ENCODE results near the gene FAM219A. TPM values are rescaled to one million over a fixed set of nuclear protein-coding genes. Genes with fewer than 3 reads are reported as not detected.

The FAM219A gene, protein sequence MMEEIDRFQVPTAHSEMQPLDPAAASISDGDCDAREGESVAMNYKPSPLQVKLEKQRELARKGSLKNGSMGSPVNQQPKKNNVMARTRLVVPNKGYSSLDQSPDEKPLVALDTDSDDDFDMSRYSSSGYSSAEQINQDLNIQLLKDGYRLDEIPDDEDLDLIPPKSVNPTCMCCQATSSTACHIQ
- 4.4 and 10.0 TPM in 2 replicates for total RNA-seq

DNA sequence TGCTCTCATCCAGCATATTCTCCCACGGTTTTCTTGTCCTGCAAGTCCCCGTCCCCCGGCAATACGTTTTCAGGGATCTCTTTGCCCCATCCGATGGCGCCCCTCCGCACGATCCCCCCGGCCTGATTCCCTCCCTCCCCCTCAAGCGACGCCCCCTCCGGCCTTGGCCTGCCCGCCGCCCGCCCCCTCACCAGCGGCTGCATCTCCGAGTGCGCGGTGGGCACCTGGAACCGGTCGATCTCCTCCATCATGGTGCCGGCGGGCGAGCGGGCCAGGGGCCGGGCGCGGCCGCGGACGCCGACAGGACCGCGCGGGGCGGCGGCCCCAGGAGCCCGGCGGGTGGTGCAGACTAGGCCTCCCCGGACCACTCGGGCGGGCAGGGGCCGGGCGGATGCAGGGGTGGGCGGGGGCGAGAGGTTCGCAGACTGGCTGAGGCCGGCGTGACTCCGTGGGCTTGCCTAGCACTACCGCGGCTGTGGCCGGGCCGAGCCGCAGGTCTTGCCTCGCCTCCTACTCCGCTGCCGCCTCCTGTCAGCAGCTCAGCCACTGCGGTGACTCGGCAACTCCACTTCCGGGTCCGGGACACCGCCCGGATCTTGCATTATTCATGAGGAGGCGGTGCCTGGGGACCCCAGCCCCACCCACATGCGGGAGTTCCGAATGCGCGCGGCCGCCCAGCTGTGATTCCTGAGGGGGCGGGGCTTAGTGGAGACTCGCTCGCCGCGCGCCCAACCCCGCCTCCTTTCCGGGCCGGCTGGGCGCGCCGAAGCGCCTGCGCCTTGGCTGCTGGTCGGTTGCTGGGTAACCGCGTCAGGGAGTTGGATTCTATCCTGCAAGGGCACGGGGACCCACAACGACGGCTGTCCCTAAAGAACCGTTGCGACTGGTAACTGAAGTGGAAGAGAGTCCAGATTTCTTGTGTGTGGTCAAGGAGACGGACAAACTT lies at the start of gene FAM219A, which contains the start of gene DNAI1:
FAM219A (minus strand) TSS at position 558 of the 946 bp plus-strand sequence; CDS start at position 251, 307 bp downstream.
DNAI1 (plus strand) TSS at position 793 of the 946 bp plus-strand sequence. CDS start 201 bp downstream, outside the sequence.

DNA sequence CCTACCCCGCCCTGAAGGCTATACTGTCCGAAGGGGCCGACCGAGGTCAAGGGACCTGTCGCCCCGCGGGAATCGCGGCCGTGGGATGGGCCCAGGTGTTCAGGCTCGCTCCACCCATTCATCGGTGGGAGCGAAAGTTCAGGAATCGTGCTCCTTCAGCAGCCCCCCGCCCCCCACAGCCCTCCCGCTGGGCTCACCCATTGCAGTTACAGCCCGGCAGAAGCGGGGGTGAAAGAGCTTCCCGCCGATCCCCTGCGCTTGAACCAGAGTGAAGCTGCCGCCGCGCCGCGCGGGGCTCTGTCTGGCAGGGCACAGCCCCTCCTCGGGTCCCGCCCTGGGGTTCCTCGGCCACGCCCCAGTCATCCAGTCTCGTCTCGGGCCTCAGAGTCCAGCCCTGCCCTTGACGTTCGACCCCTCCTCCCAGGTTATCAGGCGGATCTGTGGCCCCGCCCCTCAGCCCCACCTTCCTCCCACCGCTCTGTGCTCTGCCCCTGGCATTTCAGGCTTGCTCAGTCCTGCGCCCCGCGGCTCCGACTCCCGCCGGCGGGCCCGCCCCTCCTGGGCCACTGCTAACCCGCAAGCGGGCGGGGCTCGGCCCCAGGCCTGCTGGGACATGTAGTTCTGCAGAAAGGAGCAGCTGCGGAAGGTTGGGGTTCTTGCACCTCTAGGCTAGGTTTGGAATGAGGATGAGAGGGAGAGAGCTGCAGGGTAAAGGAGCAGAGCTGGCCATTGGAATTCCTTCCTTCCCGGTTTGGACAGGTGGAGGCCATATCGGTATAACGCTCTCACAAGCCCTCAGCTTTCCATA lies 81.6 kb downstream of the FAM219A start, which contains the start of gene MYORG:
MYORG (minus strand) TSS at position 303 of the 808 bp plus-strand sequence. CDS start 3,955 bp downstream, outside the sequence.

Other genes starting within 250 kb of the FAM219A start
- 0.34 and 0.43 TPM in 2 replicates for gene KIF24, start 129.3 kb downstream of the FAM219A start, total RNA-seq
- gene NUDT2, start 129.0 kb downstream of the FAM219A start, total RNA-seq = 14.0 and 35.9 TPM in 2 replicates
- 2.7 and 14.1 TPM in 2 replicates for gene MYORG, start 81.7 kb downstream of the FAM219A start, total RNA-seq
- gene DNAI1, start 235 bp upstream of the FAM219A start, total RNA-seq = not detected in 2 replicates
- not detected in 2 replicates for gene ENHO, start 64.4 kb upstream of the FAM219A start, total RNA-seq
- gene CNTFR, start 131.2 kb upstream of the FAM219A start, total RNA-seq = not detected in 2 replicates
- 18.0 and 56.4 TPM in 2 replicates for gene RPP25L, start 153.5 kb upstream of the FAM219A start, total RNA-seq
- 56.2 and 57.4 TPM in 2 replicates for gene DCTN3, start 161.9 kb upstream of the FAM219A start, total RNA-seq
- gene ARID3C, start 170.5 kb upstream of the FAM219A start, total RNA-seq = 0.34 and 0.50 TPM in 2 replicates
- gene SIGMAR1, start 179.2 kb upstream of the FAM219A start, total RNA-seq = 64.6 and 84.9 TPM in 2 replicates
- gene GALT, start 188.1 kb upstream of the FAM219A start, total RNA-seq = 12.3 and 25.3 TPM in 2 replicates
- gene IL11RA, start 193.6 kb upstream of the FAM219A start, total RNA-seq = 0.68 and 2.3 TPM in 2 replicates
- 0.21 and 0.34 TPM in 2 replicates for gene CCL27, start 204.1 kb upstream of the FAM219A start, total RNA-seq
- gene CCL19, start 232.7 kb upstream of the FAM219A start, total RNA-seq = not detected in 2 replicates